Activated CD8-positive, alpha-beta memory T cell treated with anti-CD3 and anti-CD28 coated beads, Interleukin-2, amount 50 U/mL, for 1 hour (primary cell): ENCODE measurements around the gene MEP1A.
"Not testable (repeated sequence)": the region's sequence is repeated elsewhere in the genome, so short reads cannot be mapped to it uniquely, and the experiment has no call there.

Experiments used
- DNase-seq: peaks from one replicate; pipeline ENCODE4 v3.0.0-alpha.2; 2020; ENCODE audit errors: extremely low read depth

Gene MEP1A

GRCh38 chr6:46834991-46835390, 41.8 kb downstream of the MEP1A start:
- DNase-seq = not testable (repeated sequence)

DNA sequence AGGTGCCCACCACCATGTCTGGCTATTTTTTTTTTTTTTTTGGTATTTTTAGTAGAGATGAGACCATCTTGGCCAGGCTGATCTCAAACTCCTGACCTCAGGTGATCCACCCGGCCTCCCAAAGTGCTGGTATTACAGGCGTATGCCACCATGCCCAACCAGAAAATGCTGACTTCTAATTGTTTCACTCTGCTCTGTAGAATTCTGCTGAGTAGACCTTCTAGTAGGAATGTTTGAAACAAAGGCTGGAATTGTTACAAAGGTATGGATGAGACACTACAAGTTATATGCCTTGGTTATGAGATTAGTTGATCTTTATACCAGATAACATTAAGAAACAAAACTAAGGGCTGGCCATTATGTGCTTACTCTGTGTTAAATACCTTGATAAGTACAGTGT, 44.8 kb downstream of the MEP1A start:
- no peak for DNase-seq

DNA sequence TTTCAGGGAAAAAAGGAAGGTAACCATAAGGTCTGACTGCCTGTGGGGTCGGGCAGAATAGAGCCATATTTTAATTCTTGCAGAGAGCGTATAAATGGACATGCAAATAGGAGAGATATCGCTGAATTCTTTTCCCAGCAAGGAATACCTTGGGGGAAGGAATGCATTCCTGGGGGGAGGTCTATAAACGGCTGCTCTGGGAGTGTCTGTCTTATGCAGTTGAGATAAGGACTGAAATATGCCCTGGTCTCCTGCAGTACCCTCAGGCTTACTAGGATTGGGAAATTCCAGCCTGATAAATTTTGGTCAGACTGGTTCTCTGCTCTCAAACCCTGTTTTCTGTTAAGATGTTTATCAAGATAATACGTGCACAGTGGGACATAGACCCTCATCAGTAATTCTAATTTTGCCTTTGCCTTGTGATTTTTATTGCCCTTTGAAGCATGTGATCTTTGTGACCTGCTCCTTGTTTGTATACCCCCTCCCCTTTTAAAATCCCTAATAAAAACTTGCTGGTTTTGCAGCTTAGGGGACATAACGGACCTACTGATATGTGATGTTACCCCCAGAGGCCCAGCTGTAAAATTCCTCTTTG, 49.2 kb downstream of the MEP1A start:
- DNase-seq = not testable (repeated sequence)

- no peak for DNase-seq
Measured at GRCh38 chr6:46845126-46845525, 51.9 kb downstream of the MEP1A start.

DNA sequence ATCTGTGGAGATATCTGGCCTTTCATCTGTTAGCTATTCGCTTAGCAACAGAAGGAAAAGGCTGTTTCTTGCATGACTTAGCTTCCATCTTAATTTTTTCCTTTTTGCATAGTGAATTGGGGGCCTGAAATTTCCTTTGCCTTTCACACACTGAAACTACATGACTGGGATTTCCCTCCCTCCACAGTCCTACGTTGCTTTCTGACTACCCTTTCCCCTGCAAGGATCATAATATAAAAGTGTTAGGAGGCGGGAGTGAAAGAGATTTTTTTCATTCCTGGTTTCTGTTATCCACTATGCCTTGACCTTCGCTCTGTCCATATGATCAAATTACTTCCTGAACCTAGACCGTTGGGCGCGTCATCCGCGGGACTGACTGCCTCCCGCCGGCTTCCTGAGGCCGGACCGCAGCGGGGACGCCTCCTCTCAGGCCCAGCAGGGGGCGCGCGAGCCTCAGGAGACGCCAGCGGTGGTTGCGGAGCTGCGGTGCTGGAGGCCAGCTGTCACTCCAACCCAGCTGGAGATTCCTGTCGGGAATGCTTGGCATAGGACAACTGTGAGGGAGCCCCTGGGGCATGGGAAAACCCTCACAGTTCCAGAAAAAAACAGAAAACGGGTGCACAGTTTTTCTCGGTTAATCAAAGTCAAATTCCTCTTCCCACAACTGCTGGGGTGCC, 55.6 kb downstream of the MEP1A start:
- DNase-seq = peak; percentile 3

- no peak for DNase-seq
Measured at GRCh38 chr6:46849361-46849690, 56.1 kb downstream of the MEP1A start.

- no peak for DNase-seq
Measured at GRCh38 chr6:46850792-46851191, 57.6 kb downstream of the MEP1A start.

- DNase-seq = not testable (repeated sequence)
Measured at GRCh38 chr6:46851576-46851975, 58.4 kb downstream of the MEP1A start.

GRCh38 chr6:46855966-46856365, 62.8 kb downstream of the MEP1A start:
- not testable (repeated sequence) for DNase-seq

- no peak for DNase-seq
Measured at GRCh38 chr6:46862381-46862780, 69.2 kb downstream of the MEP1A start.

DNA sequence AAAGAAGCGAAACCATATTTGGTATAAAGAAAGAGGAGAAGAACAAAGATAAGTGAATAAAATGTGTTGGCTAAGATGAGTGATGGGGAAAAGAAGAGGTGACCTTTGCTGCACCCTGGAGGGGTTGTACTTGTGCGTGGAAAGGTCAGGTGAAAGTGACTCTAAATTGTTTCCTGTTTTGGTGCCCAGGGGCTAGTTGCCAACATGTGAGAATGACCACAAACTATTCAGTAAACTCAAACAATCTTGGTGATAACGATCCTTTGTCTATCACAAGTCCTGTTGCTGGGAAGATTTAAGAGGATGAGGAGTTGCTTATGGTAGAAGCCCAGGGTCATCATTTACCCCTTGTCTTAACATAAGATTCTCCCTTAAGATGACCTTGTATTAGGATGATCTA, 70.6 kb downstream of the MEP1A start:
- no peak for DNase-seq

DNA sequence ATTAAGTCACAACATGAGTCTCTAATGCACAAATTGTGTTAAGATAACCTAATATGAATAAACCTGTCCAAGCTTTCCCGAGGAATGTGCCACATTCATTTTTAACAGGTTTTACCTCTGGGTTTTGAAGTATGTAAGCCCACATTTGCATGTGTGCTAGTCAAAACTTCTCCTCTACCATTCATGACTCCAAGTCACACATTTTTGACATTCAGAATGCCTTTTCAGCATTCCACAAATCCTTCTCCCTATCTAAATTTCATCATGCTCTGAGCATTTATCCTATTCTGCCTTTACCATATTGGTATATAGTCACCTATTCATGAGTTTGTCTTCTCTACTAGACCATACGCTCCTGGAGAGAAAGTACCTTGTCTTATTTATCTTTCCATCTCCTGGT, 72.0 kb downstream of the MEP1A start:
- no peak for DNase-seq

- no peak for DNase-seq
Measured at GRCh38 chr6:46867411-46867810, 74.2 kb downstream of the MEP1A start.

- no peak for DNase-seq
Measured at GRCh38 chr6:46876126-46876525, 82.9 kb downstream of the MEP1A start.

GRCh38 chr6:46879003-46879402, 85.8 kb downstream of the MEP1A start:
- no peak for DNase-seq

DNA sequence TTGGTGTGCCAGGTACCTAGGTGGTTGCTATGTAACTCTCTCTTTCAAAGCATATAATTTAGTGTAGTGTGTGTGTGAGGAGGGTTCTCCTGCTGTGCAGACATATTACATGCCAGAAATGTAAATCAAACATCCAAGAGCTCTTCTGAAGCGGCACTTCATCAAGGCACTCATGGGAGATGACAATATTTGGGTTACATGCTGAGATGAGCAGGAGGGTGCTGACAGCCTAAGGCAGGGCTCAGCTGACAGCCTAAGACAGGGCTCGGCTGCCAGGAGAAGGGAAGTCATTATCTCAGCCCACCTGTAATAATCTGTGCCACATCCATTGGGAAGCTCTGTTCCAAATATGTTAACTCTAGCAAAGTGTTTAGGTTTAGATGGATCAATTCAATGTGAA, 89.5 kb downstream of the MEP1A start:
- no peak for DNase-seq

- DNase-seq = no peak
Measured at GRCh38 chr6:46888031-46888430, 94.8 kb downstream of the MEP1A start.

DNA sequence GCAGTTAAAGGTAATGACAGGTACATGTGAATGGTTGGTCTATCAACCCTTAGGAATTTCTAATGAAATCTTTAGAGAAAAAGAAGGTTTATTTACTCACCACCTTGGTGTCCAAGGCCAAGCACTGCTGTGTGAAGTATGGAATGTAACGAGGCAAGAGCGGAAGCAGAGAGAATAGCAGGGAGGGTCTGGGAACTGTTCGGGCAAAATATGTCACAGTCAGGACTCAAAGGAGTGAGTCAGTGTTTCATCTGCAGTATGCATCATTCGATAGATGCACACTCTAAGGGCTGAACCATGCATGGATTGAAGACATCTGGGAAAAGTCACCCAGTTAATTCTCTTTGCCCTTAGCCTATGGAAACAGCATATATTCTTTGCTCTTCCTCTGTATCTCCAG, 95.4 kb downstream of the MEP1A start:
- DNase-seq = no peak
